Measurements from ENCODE around the gene RSL24D1. TPM values are rescaled to one million over a fixed set of nuclear protein-coding genes. Genes with fewer than 3 reads are reported as not detected.

RSL24D1 gene
- total RNA-seq, 1 experiment from 2014 or later: 111 TPM

- CTCF ChIA-PET: no interaction called here
- H3K36me3 ChIP-seq (ENCODE audit: insufficient read depth, low read length, poor library complexity, severe bottlenecking): no peaks in the 10 kb centered on the region
- POLR2A ChIA-PET (ENCODE audit: low non-redundant PET): no interaction called here
Measured at GRCh38 chr15:55224892-55225291, 28.2 kb upstream of the RSL24D1 start.

GRCh38 chr15:55222588-55222987 lies 25.8 kb upstream of the RSL24D1 start:
- DNase-seq (ENCODE audit: low spot score): no peak
- no peaks in the 10 kb centered on the region for H3K36me3 ChIP-seq (ENCODE audit: insufficient read depth, low read length, poor library complexity, severe bottlenecking)
- H3K9me3 ChIP-seq (ENCODE audit: low read depth, low read length, poor library complexity, severe bottlenecking): no peaks in the 10 kb centered on the region
- no peak overlapping the region for H3K4me3 ChIP-seq (ENCODE audit: low read depth, low read length, poor library complexity, severe bottlenecking)
- TF ChIP-seq EZH2 (IDR thresholded peaks at IDR 0.05; ENCODE audit: borderline replicate concordance, low read depth, low read length, poor library complexity, severe bottlenecking) (no peak), CTCF (conservative IDR thresholded peaks at IDR 0.05; ENCODE audit: low read depth, low read length) (no peak)
- intact Hi-C loops (cut with micrococcal nuclease; ENCODE audit: unreplicated experiment): no loop called here
- no TSS peak for BruUV-seq (replicated peaks)
- H3K27me3 ChIP-seq (replicated peaks; ENCODE audit: insufficient read depth, low read depth, low read length, poor library complexity): no peaks in the 10 kb centered on the region
- ChIA-PET CTCF (no interaction called here), POLR2A (ENCODE audit: low non-redundant PET) (no interaction called here)
- H3K27ac ChIP-seq (ENCODE audit: low read depth, low read length, poor library complexity, severe bottlenecking): no peak overlapping the region
- no peaks in the 10 kb centered on the region for H3K4me1 ChIP-seq (ENCODE audit: insufficient read depth, low read length, poor library complexity, severe bottlenecking)

More at GRCh38 chr15:55224892-55225291, 28.2 kb upstream of the RSL24D1 start:
- TF ChIP-seq EZH2 (IDR thresholded peaks at IDR 0.05; ENCODE audit: borderline replicate concordance, low read depth, low read length, poor library complexity, severe bottlenecking) (no peak), CTCF (conservative IDR thresholded peaks at IDR 0.05; ENCODE audit: low read depth, low read length) (no peak)
- BruUV-seq (replicated peaks): no TSS peak
- no peaks in the 10 kb centered on the region for H3K27me3 ChIP-seq (replicated peaks; ENCODE audit: insufficient read depth, low read depth, low read length, poor library complexity)
- no peaks in the 10 kb centered on the region for H3K9me3 ChIP-seq (ENCODE audit: low read depth, low read length, poor library complexity, severe bottlenecking)
- no peak for DNase-seq (ENCODE audit: low spot score)
- H3K4me1 ChIP-seq (ENCODE audit: insufficient read depth, low read length, poor library complexity, severe bottlenecking): no peaks in the 10 kb centered on the region
- intact Hi-C loops (cut with micrococcal nuclease; ENCODE audit: unreplicated experiment): no loop called here
- no peak overlapping the region for H3K4me3 ChIP-seq (ENCODE audit: low read depth, low read length, poor library complexity, severe bottlenecking)
- no peak overlapping the region for H3K27ac ChIP-seq (ENCODE audit: low read depth, low read length, poor library complexity, severe bottlenecking)

- TF ChIP-seq CTCF (conservative IDR thresholded peaks at IDR 0.05; ENCODE audit: low read depth, low read length) (no peak), EZH2 (IDR thresholded peaks at IDR 0.05; ENCODE audit: borderline replicate concordance, low read depth, low read length, poor library complexity, severe bottlenecking) (no peak)
- no TSS peak for BruUV-seq (replicated peaks)
- Histone ChIP-seq H3K4me1 (ENCODE audit: insufficient read depth, low read length, poor library complexity, severe bottlenecking) (no peaks in the 10 kb centered on the region), H3K27ac (ENCODE audit: low read depth, low read length, poor library complexity, severe bottlenecking) (no peak overlapping the region), H3K9me3 (ENCODE audit: low read depth, low read length, poor library complexity, severe bottlenecking) (no peaks in the 10 kb centered on the region), H3K4me3 (ENCODE audit: low read depth, low read length, poor library complexity, severe bottlenecking) (no peak overlapping the region), H3K36me3 (ENCODE audit: insufficient read depth, low read length, poor library complexity, severe bottlenecking) (no peaks in the 10 kb centered on the region), H3K27me3 (replicated peaks; ENCODE audit: insufficient read depth, low read depth, low read length, poor library complexity) (no peaks in the 10 kb centered on the region)
- peak; percentile 11 for DNase-seq (ENCODE audit: low spot score)
- ChIA-PET CTCF (no interaction called here), POLR2A (ENCODE audit: low non-redundant PET) (no interaction called here)
- intact Hi-C loops (cut with micrococcal nuclease; ENCODE audit: unreplicated experiment): no loop called here
Measured at GRCh38 chr15:55221090-55222011, 24.6 kb upstream of the RSL24D1 start.

All from A673 (cell line).